NCI-H1417 (cell line): ENCODE results near the gene PTPN13.
A peak's percentile ranks its signal among the peaks of the same experiment; 100 is the strongest.

Experiments
- DNase-seq, 3 experiments: peaks; one replicate each; lab custom pipeline; 2025; lab: John Stamatoyannopoulos, UW

Gene PTPN13

DNA sequence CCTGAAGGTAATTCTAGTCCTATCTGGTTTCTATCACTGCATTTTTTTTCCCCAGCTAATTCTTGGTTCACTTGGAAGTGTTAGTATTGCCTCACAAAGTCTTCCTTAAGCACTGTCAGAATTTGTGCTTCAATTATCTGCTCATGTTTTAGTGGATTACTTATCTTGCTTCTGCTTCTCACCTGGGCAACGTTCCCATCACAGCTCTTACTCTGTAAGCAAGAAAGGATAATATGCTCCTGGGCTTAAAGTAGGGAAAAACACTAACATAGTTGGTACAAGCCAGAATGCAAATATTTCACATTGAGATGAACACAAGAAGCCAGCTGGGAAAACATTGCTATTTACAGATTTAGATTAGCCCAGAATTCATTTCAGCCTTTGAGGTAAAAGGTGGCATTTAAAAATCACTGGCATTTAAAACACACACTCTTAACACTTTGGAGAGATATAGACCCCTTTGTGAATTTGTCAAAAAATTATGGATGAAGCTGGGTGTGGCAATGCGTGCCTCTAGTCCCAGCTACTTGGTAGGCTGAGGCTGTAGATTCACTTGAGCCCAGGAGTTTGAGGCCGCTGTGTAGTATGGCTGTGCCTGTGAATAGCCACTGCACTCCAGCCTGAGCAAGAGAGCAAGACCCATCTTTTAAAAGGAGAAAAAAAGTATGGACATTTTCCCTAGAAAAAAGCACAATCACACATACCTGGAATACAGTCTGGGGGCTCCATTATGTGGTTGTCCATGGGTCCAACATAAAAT lies 6.6 kb upstream of the PTPN13 start:
- no peak for DNase-seq

DNA sequence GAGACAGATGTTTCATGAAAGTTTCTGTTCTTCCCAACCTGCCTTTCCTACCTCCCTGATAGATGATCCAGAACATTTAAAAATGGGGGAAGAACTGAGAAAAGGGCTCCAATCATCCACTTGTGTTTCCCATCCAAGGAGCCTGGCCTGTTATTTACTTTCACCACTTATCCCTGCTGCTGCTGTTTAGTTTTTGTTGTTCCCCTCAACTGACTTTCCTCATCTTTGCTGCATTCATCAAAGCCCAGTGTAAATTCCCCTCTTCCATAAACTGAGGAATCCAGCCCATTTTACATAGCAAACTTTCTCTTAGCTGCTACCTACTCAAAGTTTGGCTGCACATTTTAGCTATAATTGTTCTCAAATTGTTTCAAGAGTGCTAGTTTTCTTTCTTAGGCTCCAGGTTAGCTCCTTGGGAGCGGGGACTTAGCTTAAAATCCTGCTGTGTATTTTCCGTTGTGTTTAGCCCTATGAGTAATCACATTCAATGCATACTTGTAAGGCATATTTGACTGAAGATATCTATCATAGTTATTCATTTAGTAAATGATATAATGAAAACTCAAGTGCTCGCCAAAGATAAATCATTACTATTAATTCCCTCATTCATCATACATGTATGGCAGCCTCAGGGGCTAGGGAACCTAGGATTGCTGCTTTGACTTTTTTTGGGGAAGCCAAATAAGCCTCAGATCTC lies 1.4 kb upstream of the PTPN13 start:
- DNase-seq: peak in 1 of 3 experiments; percentile 47

- peak; percentile 61 to 83 (median 80) for DNase-seq
Measured at GRCh38 chr4:86594559-86595425, 677 bp downstream of the PTPN13 start.

DNA sequence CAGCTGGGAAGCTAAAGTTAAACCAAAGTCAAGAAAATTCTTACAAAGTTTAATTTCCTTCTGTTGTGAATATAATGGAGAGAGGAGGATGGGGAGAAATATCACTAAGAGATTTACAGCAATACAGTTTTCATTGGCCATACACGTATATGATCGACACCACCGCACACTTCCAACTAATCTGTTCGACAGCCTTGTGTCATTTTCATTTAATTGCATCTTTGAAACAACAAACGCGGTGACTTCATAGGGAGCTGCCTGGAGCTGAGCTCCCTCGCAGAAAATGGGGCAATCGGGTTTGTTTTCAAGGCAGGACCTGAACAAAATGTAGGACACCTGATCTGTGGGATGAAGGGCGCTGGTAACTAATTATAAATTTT lies 1.3 kb downstream of the PTPN13 start:
- peak in 2 of 3 experiments; percentile 36 to 68 for DNase-seq

GRCh38 chr4:86596807-86597206 lies 2.7 kb downstream of the PTPN13 start:
- DNase-seq: no peak

DNA sequence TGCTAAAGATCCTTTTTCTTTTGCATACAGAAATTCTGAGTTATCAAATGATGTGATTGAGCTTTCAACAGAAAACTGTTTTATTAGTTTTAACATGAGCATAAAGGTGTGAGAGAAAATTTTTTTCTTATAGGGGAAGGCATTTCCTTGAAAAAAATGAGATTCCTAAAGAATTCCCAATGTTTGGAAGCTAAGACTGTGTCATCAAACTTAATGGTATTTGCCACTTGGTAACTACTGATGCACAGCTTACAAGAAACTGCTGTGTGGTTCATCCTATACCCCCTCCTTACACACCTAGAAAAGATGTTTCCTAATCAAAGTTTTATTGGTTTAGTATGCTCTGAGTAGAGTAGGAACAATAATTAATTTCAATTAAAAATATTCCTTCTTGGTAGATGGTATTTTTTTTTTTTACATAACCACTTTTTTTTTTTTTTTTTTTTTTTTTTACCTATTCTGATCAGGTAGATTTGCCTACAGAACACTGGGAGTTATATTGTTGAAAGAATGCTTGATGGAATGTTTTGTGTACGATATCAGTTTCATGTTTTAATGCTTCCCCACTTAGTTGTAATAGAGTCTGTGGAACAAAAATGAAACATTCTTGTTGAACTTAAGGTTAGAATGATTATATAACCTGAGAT lies 6.0 kb downstream of the PTPN13 start:
- DNase-seq: no peak

DNA sequence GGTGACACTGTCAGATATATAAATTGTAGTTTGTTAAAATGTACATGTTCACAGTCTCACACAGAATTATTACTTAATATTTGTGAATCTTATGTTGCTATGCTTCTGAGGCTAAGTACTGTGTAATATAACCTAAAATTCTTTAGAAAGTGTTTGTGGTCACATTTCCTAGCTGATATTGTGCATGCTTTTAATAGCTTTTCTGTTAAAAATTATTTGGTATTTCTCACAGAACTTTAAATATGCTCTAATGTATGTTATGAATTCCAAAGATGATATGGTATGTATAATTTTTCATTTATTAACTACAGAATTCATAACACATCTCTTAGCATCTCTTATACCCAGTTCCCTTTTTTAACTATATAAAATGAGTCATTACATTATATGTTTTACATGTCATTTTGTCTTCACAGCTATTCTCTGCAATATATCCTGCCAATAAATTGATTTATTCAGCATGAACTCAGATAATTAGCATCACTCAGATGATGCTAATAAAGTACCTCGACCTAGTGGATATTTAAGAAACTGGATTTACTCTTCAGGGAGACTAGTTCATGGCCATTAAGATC lies 9.3 kb downstream of the PTPN13 start:
- peak in 1 of 3 experiments; percentile 84 for DNase-seq

DNA sequence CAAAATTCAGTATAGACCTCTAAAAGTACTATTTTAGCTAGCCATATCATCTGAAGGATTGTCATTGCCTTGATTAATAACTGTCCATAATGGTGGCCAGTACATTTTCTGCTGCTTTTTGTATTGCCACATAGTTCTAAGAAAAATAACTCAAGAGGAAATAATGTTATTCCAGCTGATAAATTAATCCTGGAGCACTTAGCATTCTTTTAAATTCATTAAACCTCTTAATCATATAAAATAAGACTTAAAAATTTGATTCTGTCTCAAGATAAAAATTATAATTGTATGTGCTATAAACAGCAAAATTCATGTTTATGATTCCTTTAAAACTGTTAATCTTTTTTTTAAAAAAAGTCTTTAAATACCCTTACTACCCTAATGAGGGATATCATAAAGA lies 12.7 kb downstream of the PTPN13 start:
- DNase-seq: no peak

DNA sequence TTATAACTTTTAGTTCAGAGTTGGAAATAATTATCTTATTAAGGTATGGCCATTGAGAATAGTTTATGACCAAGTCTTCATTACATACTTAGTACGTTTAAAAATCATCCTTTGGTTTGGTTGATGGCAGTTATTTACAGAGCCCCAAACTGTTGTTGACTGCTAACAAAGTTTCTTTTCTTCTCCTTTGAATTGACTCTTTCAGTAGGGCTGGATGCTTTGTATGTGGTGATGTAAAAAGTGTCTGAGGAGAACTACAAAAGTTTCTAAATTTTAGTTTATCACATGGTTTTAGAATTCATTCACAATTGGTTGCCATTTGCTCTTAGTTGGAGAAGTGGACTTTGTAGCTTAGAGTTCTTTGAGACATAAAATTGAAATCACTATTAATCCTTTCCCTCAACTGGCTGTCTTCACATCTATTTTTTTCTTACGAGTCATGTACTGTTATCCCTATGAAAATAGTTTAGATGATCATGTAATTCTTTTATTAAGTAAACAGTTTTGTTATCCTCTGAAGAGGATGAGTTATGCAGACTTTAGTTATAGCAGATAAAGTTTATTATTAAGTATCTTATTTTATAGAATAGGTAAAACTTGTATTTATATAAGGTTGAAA lies 14.8 kb downstream of the PTPN13 start:
- DNase-seq: no peak

DNA sequence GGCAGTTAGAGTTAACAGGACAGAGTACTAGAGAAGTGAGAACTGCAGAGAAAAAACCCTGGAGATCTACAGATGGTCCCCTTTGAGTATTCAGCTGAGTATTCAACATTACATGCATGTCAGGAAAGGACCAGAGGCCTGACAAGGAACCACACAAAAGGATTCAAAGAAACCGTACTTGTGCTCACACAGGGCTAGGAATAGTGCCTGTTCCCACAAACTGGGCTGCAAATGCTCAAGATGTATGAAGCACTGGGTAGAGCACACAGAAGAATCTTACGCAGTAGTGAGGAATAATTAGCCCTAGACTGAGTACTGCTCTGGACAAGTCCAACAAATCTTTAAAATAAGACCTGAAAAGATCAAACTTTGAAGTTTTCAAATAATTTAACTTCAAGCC lies 17.6 kb downstream of the PTPN13 start:
- DNase-seq: no peak

DNA sequence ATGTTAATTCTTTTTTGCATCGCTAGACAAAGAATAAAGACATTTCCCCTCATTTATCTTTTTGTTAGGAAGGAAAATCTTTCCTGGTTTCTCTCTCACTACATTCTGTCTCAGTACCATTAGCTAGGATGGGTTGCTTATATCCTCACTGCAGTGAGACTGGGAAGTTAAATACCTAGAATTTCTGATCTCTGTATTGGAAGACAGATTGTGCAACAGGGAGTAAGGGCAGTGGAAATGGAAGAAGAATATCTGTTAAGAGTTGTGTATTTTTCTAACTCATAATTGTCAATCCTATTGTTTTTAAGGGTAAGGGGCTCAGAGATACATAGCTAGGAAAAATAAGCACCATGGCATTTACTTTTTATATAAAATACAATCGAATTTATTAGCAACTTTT lies 19.6 kb downstream of the PTPN13 start:
- no peak for DNase-seq

GRCh38 chr4:86614865-86615264 lies 20.8 kb downstream of the PTPN13 start:
- no peak for DNase-seq

- no peak for DNase-seq
Measured at GRCh38 chr4:86615501-86615900, 21.4 kb downstream of the PTPN13 start.

GRCh38 chr4:86619656-86620055 lies 25.5 kb downstream of the PTPN13 start:
- DNase-seq: no peak

DNA sequence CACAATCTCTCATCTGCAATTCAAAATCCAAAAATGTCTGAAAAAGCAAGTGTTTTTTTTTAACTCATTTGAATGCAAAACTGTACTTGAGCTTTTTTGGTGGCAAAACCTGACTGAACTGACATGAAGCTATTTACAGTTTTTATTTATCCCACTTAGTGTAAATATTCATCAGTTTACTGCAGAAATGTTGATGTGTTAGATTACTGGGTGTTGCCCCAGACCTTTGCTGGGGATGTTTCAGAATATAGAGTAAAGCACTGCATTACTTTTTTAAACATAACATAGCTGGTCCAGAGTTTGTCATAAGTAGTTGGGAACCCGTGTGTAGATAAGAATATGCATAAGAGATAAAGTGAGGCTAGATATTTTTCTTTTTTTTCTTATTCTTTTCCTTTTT lies 27.3 kb downstream of the PTPN13 start:
- no peak for DNase-seq

GRCh38 chr4:86626066-86626465 lies 32.0 kb downstream of the PTPN13 start:
- no peak for DNase-seq

- no peak for DNase-seq
Measured at GRCh38 chr4:86627462-86628135, 33.5 kb downstream of the PTPN13 start.

- no peak for DNase-seq
Measured at GRCh38 chr4:86630629-86631028, 36.5 kb downstream of the PTPN13 start.

- DNase-seq: no peak
Measured at GRCh38 chr4:86631166-86631565, 37.1 kb downstream of the PTPN13 start.

GRCh38 chr4:86633854-86634253 lies 39.7 kb downstream of the PTPN13 start:
- DNase-seq: no peak

GRCh38 chr4:86640469-86640868 lies 46.4 kb downstream of the PTPN13 start:
- peak in 1 of 3 experiments; percentile 20 for DNase-seq
